Measurements from ENCODE around the gene ZNF555. TPM values are rescaled to one million over a fixed set of nuclear protein-coding genes. Genes with fewer than 3 reads are reported as not detected.

The ZNF555 gene
- total and polyA plus RNA-seq, 10 of the 15 experiments (the other 5 are each of a cell fraction or from before 2014, with no cell fraction given): 0.58 to 1.9 (median 1.2) TPM

DNA sequence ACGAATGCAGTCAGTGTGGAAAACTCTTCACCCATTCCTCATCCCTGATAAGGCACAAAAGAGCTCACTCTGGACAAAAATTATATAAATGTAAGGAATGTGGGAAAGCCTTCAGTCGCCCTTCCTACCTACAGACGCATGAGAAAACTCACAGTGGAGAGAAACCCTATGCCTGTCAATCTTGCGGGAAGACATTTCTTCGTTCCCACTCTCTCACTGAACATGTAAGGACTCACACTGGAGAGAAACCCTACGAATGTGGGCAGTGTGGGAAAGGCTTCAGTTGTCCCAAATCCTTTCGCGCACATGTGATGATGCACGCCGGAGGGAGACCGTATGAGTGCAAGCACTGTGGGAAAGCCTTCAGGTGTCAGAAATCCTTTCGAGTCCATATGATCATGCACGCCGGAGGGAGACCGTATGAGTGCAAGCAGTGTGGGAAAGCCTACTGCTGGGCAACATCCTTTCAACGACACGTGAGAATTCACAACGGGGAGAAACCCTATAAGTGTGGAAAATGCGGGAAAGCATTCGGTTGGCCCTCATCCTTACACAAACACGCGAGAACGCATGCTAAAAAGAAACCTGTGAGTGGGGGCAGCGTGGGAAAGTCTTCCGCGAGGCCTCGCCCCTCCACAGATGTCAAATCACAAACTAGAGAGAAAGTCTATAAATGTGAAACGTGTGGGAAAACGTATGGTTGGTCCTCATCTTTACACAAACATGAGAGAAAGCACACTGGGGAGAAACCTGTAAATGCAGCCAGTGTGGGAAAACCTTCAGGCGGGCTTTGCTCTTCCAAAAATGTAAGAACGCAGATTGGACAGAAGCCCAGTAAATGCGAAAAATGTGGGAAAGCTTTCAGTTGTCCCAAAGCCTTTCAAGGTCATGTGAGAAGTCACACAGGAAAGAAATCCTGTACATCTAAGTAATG lies 36.4 kb downstream of the ZNF555 start:
- no peaks in the 10 kb centered on the region for H3K27me3 ChIP-seq (replicated peaks in 1 of 2; ENCODE audit: control insufficient read depth in 2 of 2, insufficient read depth in 2 of 2, low read length in 1 of 2)
- no peak overlapping the region for H3K4me2 ChIP-seq (ENCODE audit: control insufficient read depth, insufficient read depth)
- no peak overlapping the region for H3K9ac ChIP-seq (ENCODE audit: control insufficient read depth, insufficient read depth, low read length)
- DNase-seq (ENCODE audit: low read depth, low spot score) (no peak), ATAC-seq (no peak), FAIRE-seq (no peak)
- no peak overlapping the region for H3K4me3 ChIP-seq
- H3K9me3 ChIP-seq (replicated peaks; ENCODE audit: control insufficient read depth, insufficient read depth, low read length): peaks cover 8% of the 10 kb centered on the region; the same call in 2 of the 3 replicates
- no peaks in the 10 kb centered on the region for H3K79me2 ChIP-seq (ENCODE audit: control insufficient read depth, insufficient read depth, low read length)
- no peak overlapping the region for H3K27ac ChIP-seq (ENCODE audit: control insufficient read depth, insufficient read depth)
- no peaks in the 10 kb centered on the region for H3K4me1 ChIP-seq (ENCODE audit: control insufficient read depth, insufficient read depth, low read length)
- 75% methylated on average over 32 of the region's 32 CpGs for WGBS (ENCODE audit: insufficient coverage, insufficient replicate concordance, low lambda C conversion rate, missing lambda C conversion rate)
- ChIA-PET CTCF (no interaction called here), SMC1A (ENCODE audit: uncharacterized antibody, unreplicated experiment) (no interaction called here), RAD21 (ENCODE audit: unreplicated experiment) (no interaction called here), POLR2A (interaction anchor here (0.5 kb wide), 1 partner anchor 93 kb away, joined by 5 read pairs; no protein-coding TSS in a partner anchor)
- H4K20me1 ChIP-seq (ENCODE audit: control insufficient read depth, insufficient read depth): no peaks in the 10 kb centered on the region
- no TSS peak for BruUV-seq (replicated peaks)
- intact Hi-C loops (cut with micrococcal nuclease; ENCODE audit: unreplicated experiment) (no loop called here), in situ Hi-C loops (cut with MboI) (no loop called here)
- H2AFZ ChIP-seq (ENCODE audit: control insufficient read depth, low read depth, low read length): no peak overlapping the region
- no peaks in the 10 kb centered on the region for H3K36me3 ChIP-seq (ENCODE audit: control insufficient read depth in 2 of 2, insufficient read depth in 2 of 2, low read length in 1 of 2)
- TF ChIP-seq CBX5 (IDR thresholded peaks at IDR 0.05; ENCODE audit: low read depth): peak; percentile 81; the same call in 1 of the 2 replicates
- peak; percentile 36; the same call in 1 of the 2 replicates for TF ChIP-seq CBX3 (IDR thresholded peaks at IDR 0.05; ENCODE audit: borderline replicate concordance, low read depth)
- no peak for TF ChIP-seq ZNF622 (IDR thresholded peaks at IDR 0.05)
- TF ChIP-seq KLF5 (IDR thresholded peaks at IDR 0.05; ENCODE audit: partially characterized antibody): peak; percentile 21
- no peak for TF ChIP-seq MTA3 (IDR thresholded peaks at IDR 0.05; ENCODE audit: borderline replicate concordance, low read length)
